ENCODE measurements around the gene IRX6.
A peak's percentile ranks its signal among the peaks of the same experiment; 100 is the strongest.

IRX6 gene

DNA sequence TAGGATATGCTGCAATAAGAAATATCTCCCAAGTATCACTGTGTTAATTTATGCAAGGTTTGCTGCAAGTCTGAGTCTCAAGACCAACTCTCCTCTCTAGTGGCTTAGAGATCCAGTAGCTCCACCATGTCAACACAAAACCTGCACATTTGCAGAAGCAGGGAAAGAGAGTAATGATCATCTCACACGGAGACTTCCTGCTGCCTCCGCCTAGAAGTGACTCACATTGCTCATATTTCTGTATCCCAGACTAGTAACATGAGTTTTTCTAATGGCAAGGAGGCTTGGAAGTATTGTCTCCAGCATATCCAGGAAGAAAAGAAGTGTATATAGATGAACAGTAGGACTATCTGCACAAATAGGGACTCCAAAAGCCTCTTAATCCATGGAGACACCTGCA lies 15.0 kb upstream of the IRX6 start:
- DNase-seq (ENCODE audit: extremely low spot score, insufficient read length, low read depth) (no peak), FAIRE-seq (no peak)

DNA sequence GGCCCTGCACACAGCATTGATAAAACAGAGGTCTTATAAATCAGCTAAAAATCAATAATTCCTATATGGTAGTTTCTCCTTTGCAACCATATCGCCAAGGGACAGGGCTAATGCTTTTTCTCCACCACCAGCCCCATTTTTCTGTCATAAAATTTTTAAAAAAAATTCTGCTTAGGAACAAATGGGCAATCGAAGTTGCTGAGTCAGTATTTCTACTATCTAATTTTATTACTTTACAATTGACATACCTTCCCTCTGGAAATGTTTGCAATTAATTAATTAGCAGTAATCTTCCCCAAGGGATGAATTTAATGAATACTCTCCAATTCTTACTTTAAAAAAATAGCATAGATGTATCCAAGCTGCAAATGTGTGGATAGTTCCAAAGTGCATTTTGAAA lies 1.7 kb upstream of the IRX6 start:
- DNase-seq (ENCODE audit: extremely low spot score, insufficient read length, low read depth), result no peak

DNA sequence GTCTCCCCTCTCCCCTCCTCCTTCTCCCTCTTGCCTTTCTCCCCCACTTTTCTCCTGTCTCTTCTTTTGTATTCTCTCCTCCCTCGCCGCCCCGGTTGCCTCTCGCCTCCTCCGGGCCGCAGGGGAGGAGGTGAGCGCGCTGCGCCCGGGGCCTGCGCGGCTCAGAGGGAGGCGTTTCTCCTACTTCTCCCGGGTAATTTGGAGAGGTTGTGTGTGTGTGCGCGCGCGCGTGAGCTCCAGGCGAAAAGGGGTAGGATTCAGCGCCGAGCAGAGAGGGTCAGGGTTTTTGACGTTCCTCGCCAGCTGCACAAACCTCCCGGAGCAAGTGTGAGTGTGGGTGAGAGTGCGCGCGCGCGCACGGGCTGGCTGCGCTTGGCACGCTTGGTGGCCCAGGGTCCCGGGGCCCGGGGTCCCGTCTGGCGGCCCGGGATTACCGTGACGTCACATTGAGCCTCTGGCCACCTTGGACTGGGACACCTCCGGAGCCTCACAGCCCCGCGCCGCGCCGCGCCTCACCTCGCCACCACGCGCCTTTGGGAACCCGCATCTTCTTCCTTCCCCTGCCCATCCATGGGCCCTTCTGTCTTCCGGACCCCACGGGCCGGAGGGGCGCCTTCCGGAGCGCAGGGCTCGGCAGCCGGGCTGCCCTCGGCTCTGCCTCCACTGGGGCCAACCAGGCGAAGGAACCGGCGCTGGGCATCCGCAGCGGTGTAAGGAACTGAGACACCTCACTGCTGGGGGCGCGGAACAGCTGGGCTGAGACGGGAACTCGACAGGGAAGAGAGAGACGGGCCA lies 479 bp downstream of the IRX6 start:
- FAIRE-seq, result no peak
- DNase-seq (ENCODE audit: extremely low spot score, insufficient read length, low read depth), result no peak

More for the DNA sequence above, 1.7 kb upstream of the IRX6 start:
- no peak for FAIRE-seq

DNA sequence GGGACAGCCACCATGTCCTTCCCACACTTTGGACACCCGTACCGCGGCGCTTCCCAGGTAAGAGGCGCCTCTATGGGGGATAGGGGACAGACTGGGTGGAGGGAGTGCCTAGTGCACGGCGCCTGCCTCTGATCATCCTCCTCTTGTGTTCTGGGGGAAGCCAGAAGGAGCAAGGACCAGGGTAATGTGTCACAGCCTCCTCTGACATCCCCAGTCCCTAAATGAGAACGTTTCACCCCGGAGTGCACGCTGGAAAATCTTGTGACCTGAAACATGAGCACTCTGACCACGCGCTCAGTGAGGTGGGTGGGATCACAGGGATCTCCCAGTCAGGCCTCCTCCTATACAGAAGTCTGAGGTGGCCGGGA lies 1.1 kb downstream of the IRX6 start:
- DNase-seq (ENCODE audit: extremely low spot score, insufficient read length, low read depth), result no peak
- FAIRE-seq, result no peak

DNA sequence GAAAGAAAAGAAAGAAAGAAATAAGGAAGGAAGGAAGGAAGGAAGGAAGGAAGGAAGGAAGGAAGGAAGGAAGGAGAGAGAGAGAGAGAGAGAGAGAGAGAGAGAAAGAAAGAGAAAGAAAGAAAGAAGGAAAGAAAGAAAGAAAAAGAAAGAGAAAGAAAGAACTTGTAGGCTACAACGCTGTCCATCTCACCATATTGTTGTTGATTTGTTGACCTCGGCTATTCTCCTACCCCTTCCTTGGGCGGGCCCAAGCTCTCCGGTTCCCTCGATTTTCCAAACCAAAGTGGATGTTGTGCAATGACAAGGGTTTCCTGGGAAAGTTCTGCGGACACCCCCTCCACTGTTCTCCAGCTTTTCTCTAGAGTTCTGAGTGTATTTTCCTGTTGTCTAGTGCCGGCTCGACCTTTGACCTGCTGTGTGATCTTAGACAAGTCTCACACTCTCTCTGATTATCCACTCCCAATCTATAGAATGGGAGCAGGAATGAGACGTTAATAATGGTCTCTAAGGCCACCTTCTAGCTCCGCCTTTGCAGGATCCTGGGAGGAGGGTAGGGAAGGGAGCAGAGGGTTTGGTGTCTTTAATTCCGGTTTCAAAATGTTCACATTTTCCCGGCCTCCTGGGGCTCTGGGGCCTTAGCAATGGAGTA lies 1.6 kb downstream of the IRX6 start:
- FAIRE-seq (no peak), DNase-seq (ENCODE audit: extremely low spot score, insufficient read length, low read depth) (no peak)

DNA sequence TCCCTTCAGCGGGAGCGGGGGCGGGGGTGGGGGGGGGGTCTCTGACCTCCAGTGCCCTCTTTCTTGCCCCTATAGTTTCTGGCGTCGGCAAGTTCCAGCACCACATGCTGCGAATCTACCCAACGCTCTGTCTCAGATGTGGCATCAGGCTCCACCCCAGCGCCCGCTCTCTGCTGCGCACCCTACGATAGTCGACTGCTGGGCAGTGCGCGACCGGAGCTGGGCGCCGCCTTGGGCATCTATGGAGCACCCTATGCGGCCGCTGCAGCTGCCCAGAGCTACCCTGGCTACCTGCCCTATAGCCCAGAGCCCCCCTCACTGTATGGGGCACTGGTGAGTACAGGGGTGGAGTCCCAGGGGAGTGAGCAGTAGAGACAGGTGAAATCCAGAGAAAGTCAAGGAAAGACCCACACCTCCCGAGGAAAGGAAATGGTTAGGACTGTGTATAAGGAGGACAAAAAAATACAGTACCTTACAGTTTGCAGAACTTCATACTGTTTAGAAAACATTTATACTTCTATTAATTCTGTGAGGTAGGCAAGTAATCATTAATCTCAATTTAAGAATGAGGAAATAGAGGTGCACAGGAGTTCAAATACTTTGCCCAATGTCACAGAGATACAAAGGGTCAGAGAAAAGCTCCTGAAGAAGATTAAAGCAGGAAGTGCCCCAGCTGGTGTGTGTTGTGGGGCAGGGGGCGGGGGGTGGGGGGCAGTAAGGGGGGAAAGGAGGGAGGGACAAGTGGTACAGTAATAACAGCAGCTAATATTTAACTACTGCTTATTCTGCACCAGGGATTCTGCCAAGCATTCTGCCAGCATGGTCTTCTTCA lies 2.5 kb downstream of the IRX6 start:
- DNase-seq (ENCODE audit: extremely low spot score, insufficient read length, low read depth) (no peak), FAIRE-seq (no peak)

DNA sequence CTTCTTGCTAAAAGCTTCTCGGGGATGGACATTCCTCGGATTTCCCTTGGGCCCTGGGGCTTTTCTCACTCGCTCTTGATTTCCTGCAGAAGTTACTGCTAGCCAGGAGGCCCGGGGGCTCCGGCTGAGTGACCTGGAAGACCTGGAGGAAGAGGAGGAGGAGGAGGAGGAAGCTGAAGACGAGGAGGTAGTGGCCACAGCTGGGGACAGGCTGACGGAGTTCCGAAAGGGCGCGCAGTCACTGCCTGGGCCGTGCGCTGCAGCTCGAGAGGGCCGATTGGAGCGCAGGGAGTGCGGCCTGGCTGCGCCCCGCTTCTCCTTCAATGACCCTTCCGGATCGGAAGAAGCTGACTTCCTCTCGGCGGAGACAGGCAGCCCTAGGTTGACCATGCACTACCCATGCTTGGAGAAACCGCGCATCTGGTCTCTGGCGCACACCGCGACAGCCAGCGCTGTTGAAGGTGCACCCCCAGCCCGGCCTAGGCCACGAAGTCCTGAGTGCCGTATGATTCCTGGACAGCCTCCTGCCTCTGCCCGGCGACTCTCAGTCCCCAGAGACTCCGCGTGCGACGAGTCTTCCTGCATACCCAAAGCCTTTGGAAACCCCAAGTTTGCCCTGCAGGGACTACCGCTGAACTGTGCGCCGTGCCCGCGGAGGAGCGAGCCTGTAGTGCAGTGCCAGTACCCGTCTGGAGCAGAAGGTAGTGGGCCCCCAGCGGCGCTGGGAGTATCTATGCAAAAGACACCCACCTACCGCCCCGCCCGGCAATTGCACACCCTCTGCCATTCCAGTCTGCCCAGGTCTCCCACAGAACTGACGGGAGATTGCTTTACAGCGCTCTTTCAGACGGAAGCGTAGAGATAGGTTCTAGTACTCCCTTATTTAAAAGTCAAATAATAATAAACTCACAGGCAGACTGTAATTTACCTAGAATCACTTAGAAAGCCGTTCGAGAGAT lies 4.9 kb downstream of the IRX6 start:
- no peak for DNase-seq (ENCODE audit: extremely low spot score, insufficient read length, low read depth)
- FAIRE-seq, result no peak

DNA sequence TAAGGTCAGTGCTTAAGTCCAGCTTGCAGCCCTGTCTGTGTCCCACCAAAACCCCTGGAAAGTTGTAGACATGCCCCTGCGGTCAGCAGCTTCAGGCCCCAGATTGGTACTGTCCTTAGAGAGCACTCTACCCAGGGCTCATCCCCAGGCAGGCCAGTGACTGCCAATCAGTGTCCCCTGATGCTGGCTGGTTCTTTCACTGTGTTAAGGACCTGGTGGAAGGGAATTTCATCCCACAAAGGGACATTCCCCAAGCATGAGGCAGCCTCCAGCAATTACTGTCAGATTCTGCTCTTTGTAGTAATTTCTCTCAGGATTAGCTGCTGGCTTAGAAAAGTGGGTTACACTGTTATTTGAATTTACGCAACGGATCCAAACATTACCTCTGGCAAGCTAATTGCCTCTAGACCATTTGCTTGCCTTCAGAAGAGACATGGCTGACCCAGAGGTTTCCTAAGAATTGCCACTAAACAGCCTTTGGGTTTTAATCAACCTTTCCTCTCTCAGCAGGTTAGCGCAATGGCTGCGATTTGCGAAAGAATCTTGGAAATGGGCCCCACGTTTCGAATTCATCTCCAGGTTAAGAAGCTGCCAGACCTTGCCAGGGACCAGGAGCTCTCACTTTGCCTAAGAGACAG lies 5.9 kb downstream of the IRX6 start:
- DNase-seq (ENCODE audit: extremely low spot score, insufficient read length, low read depth), result no peak
- no peak for FAIRE-seq

DNA sequence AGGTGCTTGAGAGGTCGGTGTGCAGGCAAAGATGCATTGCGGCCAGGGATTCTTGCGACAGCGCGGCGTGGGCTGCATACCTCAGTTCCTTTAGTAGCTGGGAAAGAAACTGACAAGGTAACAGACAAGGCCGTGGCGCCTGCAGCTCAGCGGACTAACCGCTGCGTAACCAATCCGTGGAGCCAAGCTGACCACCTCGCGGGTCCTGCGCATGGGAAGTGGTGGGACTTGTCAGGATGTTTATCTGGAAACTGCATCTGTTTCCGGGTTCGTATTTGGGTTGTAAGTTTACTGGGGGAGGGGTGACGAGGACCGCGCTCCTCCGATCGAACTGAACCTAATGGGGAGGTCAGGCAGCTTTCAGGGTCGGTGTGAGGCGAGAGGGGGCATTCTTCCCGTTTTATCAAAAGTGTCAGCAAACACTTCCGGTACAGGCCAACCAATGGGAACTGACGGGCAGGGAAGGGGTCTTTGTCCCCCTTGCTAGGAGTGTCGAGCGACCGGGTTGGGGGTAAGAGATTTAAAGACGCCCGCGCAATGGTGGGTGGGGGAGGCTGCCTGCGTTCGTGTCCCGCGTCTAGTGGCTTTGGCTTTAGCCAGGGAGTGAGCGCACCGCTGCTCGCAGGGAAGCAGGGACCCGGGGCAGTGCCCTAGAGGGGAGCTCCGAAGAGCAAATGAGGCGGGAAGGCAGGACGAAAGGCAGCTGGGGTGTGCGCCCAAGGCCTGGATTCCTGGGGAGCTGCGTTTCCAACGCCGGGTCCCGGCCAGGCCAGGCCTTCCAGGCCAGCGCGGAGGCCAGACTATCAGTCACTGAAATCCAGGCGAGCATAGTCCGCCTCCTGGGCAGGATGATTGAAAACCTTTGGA lies 7.0 kb downstream of the IRX6 start:
- no peak for FAIRE-seq
- no peak for DNase-seq (ENCODE audit: extremely low spot score, insufficient read length, low read depth)

DNA sequence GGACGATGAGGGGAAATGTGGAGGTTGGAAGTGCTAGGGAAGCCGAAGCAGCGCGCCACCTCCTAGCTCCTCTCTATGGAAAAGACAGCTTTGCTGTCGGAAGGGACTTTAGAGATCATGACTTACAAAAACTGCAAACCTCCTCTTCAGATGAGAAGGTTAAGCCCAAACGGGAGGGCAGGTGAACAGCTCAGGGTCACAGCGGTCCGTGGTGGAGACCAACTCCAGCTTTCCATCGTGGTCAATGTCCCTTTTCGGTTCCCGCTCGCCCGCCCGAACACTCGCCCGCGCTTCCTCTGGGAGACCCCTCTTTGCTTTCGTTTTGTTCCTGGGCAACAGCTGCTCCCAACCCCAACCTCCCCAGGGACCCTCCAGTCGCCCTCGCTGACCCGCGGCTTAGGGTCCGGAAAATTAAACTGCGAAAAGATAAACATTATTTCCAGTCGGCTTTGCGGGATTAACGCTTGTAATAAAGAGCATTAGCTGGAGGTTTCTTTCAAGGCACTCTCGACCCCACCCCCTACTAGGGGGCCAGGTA lies 7.7 kb downstream of the IRX6 start:
- FAIRE-seq, result no peak

DNA sequence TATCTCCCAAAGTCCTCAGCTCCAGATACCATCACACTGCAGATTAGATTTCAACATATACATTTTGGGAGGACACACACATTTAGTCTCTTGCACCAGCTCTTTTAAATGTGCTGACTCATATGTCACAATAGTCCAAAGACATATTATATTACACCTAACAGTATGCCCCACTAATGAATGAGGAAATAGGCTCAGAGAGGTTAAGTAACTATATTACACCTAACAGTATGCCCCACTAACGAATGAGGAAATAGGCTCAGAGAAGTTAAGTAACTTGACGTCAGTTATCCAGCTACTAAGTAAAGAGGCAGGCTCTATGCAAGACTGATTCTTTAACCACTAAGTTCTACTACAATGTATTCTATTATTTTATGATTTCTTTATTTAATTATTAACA lies 9.7 kb downstream of the IRX6 start:
- DNase-seq (ENCODE audit: extremely low spot score, insufficient read length, low read depth) (no peak), FAIRE-seq (peak; percentile 41)

More for the DNA sequence above, 7.7 kb downstream of the IRX6 start:
- no peak for DNase-seq (ENCODE audit: extremely low spot score, insufficient read length, low read depth)

DNA sequence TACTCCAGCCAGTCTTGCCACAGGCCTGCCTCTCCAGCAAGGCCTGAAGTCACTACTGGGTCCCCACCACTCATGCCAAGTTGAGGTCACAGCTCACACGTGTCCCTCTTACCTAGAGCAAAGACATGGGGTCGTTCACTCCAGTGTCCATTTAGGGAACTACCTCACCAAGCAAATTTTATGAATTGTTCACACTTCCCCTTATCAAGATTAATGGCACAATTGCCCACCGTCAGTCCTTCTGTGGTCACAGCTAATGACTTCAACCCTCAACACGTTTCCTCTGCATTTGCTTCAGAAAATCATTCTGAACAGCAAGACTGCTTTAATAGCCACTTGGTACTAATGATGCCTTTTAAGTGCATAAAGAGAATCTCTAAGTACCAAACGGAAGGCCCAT lies 14.6 kb downstream of the IRX6 start:
- DNase-seq (ENCODE audit: extremely low spot score, insufficient read length, low read depth), result no peak
- FAIRE-seq, result no peak

DNA sequence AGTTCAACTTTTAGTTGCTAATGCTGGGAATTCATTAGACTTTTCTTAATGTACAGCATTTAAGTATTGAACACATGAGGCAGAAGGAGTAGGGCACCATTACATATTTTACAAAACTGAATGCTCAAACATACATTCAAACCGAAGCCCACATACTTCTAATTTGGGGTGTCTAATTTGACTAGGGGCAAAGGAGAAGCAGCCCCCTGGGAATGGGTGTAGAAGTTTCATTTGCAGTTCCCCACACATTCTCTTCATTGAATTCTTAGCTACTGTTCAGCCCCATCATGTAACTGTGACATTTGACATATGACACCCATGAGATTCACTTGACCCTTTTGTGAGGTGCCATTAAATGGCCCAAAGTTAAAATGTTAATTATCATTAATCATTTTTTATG lies 16.4 kb downstream of the IRX6 start:
- FAIRE-seq (peak; percentile 33), DNase-seq (ENCODE audit: extremely low spot score, insufficient read length, low read depth) (no peak)

DNA sequence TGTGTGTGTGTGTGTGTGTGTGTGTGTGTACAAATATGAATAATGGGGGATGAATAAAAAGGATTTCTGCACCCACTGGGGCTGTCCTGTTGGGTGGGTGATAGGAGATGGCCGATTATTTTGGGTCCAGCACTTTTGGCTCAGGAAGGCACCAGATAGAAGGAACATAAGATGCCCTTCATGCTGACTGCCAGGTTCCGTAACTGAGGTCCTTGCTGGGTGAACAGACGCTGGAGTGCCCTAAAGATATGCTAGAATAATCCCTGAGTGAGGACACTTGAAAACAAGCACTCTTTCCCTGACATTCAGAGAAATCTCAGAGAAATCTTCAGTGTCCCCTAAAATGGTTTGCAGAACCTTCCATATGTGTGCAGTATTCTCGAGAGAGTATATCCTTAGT lies 17.7 kb downstream of the IRX6 start:
- DNase-seq (ENCODE audit: extremely low spot score, insufficient read length, low read depth) (no peak), FAIRE-seq (no peak)

DNA sequence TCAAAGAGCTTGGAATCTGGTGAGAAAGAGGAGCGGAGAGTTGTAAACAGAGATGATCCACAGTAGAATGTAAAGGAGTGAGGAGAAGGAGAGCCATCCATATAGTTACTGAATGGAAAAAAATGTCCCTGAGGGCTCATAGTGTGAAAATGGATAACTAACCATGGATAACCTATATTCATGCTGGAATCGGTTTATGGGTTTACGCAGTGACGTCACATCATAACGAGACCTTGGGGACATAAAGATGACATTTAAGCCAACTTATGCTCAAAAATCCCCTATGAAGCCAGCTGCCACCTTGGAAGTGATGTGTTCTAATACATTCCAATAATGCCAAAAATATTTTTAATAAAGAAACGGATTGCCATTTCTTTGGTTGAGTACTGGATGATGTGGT lies 22.5 kb downstream of the IRX6 start:
- DNase-seq (ENCODE audit: extremely low spot score, insufficient read length, low read depth), result no peak
- FAIRE-seq, result no peak

DNA sequence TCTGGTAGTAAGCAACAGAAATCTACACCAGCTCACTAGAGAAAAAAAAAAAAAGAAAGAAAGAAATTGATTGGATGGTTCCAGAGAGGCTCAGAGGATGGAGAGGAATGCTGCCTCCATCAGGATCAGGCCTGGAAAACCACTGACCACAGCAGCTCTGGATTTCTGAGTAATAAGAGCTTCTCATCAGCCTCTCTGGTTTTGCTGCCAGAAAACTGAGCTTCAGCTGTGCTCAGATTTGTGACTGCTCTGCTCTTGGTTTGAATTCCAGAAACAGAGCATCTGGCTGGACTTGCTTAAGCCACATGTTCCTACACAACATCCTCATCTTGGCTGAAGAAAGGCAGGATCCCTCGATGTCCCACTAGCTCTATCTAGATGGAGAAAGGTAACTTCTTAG lies 25.9 kb downstream of the IRX6 start:
- FAIRE-seq (no peak), DNase-seq (ENCODE audit: extremely low spot score, insufficient read length, low read depth) (no peak)

DNA sequence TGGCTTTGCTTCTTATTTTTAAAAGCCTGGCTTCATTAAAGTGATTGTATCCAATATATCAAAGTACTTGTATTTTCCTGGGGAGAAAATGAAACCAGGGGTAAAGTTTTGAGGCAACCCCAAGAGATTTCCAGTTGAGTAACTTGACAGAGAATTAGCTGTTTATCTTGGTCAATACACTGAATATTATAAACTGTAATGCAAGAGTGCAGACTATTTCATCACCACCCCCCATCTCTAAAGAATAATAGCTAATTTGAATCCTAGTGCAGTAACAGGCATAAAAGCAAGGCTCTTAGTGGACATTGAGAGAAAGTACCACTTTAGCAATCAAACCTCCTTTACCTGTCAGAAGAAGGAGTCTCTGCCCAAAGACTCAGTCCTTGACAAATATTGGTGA lies 27.0 kb downstream of the IRX6 start:
- FAIRE-seq (no peak), DNase-seq (ENCODE audit: extremely low spot score, insufficient read length, low read depth) (no peak)

DNA sequence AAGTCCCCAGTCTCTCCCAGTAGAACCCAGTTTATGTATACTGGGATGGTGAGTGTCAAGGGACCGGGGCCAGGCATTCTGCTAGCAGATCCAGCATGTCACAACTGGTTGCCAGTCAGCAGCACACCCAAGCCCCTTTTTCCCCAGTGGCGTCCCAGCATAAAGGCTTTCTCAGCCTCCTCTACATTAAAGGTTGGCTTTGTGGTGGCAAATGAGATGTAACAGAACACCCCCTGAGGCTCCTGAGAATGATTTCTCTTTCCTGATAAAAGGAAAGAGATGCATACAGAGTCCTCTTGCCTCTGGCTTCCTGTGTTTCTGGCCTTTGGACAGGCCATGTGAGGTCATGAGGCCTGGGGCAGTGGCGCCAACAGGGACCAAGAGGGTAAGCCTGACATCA lies 27.9 kb downstream of the IRX6 start:
- no peak for FAIRE-seq
- no peak for DNase-seq (ENCODE audit: extremely low spot score, insufficient read length, low read depth)

All from GM18507 (cell line).